GM18870 (cell line): ENCODE results near the gene RNF40.
"Not testable (repeated sequence)": the region's sequence is repeated elsewhere in the genome, so short reads cannot be mapped to it uniquely, and the experiment has no call there.

Source experiments
- ATAC-seq: cut with Tn5 transposase; IDR thresholded peaks from one replicate; pipeline ENCODE4 v1.9.1; 2021; ENCODE audit warnings: moderate library complexity; ENCODE audit not compliant: unreplicated experiment

The RNF40 gene

GRCh38 chr16:30813821-30814189, 51.7 kb downstream of the RNF40 start:
- peak; percentile 20 for ATAC-seq

GRCh38 chr16:30816769-30817168, 54.6 kb downstream of the RNF40 start:
- ATAC-seq: no peak

- ATAC-seq: no peak
Observed at GRCh38 chr16:30820952-30821421, 58.9 kb downstream of the RNF40 start.

- not testable (repeated sequence) for ATAC-seq
Observed at GRCh38 chr16:30821441-30821840, 59.3 kb downstream of the RNF40 start.

- ATAC-seq: no peak
Observed at GRCh38 chr16:30821891-30822290, 59.8 kb downstream of the RNF40 start.
